NCI-H748 (cell line): ENCODE data around the gene FAM83E.
A peak's percentile ranks its signal among the peaks of the same experiment; 100 is the strongest.
"Not testable (repeated sequence)": the region's sequence is repeated elsewhere in the genome, so short reads cannot be mapped to it uniquely, and the experiment has no call there.

ENCODE experiments used
- DNase-seq: peaks from one replicate; lab custom pipeline; 2025; ENCODE audit not compliant: unreplicated experiment; lab: John Stamatoyannopoulos, UW

Gene FAM83E

GRCh38 chr19:48641850-48642249 lies 27.0 kb upstream of the FAM83E start:
- DNase-seq: no peak

- DNase-seq: no peak
Observed at GRCh38 chr19:48639483-48640375, 24.9 kb upstream of the FAM83E start.

DNA sequence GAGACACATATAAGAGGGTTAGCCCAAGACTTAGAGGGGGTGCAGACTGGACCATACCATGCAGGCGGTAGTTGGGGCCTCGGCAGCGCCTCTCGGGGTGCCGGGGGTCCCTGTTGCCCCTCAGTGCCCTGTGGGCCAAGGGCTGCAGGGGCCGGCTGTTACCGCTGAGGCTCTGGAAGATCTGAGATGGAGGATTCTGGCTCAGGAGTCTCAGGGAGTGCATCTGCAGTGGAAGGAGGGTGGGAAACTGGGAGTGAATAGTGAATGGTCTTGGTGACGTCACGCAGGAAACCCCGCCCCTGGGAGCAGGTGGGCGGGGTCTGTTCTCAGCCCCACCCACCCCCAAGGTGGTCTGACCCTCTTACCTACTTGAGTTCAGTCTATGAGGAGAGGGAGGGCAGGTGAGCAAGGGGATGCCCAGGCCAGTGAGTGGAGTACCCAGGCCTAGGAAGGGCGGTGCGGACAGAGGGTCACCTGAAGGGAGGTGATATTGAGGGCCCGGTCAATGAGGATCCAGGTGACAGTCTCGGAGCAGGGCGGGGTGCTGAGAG lies 24.0 kb upstream of the FAM83E start:
- peak; percentile 35 for DNase-seq

GRCh38 chr19:48637948-48638830 lies 23.3 kb upstream of the FAM83E start:
- peak; percentile 96 for DNase-seq

DNA sequence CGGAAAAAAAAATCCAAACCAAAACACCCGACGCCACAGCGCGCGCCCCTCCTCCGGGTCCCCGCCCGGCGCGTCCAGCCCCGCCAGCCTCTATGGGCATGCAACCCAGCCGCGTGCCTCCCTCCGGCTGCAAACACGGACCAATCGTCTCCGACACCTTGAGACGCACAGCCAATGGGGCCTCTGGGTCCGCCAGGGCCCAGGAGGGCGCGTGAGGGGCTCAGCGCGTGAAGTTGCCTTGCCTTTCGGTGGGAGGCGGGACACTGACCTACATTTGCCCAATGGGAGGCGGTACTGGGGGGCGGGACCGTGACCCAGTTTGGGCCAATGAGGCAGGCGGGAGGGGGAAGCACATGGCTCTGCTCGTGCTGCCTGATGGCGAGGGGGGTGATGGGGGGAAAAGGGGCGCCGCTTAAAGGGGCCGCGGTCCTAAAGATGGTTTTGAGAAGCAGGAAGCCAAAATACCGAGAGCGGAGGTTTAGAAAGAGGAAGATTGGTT lies 22.6 kb upstream of the FAM83E start:
- peak; percentile 100 for DNase-seq

- peak; percentile 87 for DNase-seq
Observed at GRCh38 chr19:48636859-48637448, 22.1 kb upstream of the FAM83E start, which contains the start of gene DBP. TSS of gene DBP (minus strand) at chr19:48637379. CDS start at chr19:48636994, 385 bp downstream.

DNA sequence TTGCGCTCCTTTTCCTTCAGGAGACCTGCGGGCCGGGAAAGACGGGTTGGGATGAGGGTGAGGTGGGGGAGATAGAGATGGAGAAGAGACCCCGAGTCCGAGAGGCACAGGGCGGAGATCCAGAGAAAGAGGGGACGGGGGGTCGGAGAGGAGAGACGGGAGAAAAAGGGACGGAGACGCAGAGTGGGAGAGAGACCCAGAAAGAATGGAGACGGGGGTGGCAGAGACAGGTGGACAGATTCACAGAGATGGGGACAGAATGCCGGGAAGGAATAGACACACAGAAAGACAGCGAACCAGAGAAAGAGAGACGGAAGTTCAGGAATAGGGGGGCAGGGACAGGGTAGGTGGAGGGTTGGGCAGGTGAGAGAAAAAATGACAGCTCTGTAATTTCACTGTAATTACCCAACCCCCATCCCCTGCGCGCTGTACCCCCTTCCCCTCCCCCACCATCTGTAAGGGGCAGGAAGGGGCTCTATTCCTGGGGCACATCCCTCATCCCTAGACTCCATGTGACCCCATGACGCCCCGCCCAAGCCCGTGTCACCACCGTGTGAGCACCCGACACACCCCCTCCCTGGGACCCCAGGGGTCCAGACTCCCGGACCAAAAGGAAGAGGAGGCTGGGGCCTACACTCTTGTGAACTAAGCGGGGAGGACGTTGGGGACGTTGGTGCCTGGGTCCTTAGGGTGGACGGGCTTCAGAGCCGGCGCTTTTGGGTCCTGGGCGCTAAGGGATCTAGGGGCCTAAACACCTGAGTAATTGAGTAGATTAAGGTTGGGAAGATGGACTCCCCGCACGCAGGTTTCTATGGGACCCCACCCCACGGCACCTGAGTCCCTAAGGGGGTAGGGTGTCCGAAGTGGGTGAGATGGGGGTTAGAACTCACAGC lies 21.3 kb upstream of the FAM83E start:
- peak; percentile 63 for DNase-seq

DNA sequence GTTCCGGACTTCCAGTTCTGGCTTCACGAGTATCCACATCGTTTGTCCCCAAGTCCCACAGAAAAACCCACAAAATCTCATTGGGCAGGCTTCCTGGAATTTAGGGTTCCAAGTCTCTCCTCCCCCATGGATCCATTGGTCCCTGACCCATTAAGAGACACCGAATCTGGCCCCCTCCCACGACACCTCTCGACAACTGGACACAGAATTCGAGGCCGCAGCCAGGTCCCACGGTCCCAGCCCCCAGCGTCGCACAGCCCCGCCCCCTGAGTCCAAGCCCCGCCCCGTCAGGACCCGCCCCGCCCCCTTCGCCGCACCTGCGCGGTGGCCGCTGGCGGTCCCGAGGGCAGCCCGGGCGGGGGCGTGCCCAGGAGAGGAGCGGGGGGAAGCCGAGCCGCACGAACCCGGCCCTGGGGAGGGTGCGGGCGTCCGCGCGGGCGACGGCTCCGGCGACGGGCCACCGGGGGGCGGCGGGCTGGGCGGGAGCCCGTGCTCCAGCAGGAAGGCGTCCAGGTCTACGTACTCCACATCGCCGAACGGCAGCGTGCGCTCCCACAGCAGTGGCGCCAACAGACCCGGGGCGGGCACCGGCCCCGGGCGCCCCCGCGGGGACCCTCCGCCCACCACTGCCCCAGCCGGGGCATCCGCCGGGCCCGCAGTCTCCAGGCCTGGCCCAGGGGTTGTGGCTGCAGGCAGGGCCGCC lies 20.5 kb upstream of the FAM83E start:
- DNase-seq: peak; percentile 86

- DNase-seq: peak; percentile 99
Observed at GRCh38 chr19:48634424-48635262, 19.8 kb upstream of the FAM83E start.

DNA sequence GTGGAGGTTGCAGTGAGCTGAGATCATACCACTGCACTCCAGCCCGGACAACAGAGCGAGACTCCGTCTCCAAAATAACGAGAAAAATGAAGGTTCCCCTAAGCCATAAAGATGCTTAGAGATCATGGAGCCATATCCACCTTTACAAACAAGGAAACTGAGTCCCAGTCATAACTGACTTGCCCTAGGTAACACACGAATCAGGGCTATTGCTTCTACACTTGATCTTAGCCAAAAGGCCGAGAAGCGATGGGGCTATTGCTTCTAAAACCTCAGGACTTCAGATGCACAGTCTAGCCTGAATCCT lies 19.1 kb upstream of the FAM83E start:
- no peak for DNase-seq

- DNase-seq: no peak
Observed at GRCh38 chr19:48633148-48634035, 18.5 kb upstream of the FAM83E start.

DNA sequence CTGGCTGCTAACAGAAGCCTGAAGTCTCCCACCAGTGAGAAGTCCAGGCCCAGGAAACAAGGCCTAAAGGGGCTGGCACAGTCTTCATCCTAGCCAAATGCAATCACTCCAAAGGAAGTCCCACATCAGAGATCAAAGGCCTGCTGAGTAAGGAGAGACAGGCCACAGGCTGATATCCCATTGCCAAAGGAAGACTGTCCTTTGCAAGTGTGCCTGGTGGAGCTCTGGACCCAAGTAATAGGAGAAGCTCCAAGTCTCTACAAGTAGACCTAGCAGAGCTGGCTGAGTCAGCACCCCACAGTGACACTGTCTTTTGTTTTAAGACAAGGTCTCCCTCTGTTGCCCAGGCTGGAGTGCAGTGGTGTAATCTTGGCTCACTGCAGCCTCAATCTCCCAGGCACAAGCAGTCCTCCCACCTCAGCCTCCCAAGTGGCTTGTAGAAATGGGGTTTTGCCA lies 17.8 kb upstream of the FAM83E start:
- no peak for DNase-seq

DNA sequence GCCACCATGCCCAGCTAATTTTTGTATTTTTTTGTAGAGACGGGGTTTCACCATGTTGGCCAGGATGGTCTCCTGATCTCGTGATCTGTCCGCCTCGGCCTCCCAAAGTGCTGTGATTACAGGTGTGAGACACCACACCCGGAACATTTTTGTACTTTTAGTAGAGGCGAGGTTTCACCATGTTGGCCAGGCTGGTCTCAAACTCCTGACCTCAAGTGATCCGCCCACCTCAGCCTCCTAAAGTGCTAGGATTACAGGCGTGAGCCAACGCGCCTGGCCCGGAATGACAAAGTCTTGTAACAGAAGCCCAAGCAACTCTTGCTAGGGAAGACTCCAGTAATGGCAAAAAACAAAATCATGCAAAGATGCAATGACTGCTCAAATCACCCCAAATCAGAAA lies 17.4 kb upstream of the FAM83E start:
- DNase-seq: not testable (repeated sequence)

GRCh38 chr19:48631225-48631624 lies 16.3 kb upstream of the FAM83E start:
- DNase-seq: peak; percentile 72

GRCh38 chr19:48630296-48631063 lies 15.6 kb upstream of the FAM83E start:
- no peak for DNase-seq

DNA sequence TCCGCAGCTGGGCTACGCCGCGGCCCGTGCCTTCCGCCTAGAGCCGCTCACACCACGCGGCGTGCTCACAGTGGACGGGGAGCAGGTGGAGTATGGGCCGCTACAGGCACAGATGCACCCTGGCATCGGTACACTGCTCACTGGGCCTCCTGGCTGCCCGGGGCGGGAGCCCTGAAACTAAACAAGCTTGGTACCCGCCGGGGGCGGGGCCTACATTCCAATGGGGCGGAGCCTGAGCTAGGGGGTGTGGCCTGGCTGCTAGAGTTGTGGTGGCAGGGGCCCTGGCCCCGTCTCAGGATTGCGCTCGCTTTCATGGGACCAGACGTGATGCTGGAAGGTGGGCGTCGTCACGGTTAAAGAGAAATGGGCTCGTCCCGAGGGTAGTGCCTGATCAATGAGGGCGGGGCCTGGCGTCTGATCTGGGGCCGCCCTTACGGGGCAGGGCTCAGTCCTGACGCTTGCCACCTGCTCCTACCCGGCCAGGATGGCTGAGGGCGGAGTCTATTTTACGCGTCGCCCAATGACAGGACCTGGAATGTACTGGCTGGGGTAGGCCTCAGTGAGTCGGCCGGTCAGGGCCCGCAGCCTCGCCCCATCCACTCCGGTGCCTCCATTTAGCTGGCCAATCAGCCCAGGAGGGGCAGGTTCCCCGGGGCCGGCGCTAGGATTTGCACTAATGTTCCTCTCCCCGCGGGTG lies 14.9 kb upstream of the FAM83E start:
- DNase-seq: peak; percentile 92
